GM18951 (cell line): Measurements from ENCODE around the gene CDCA7L.
"Not testable (repeated sequence)": the region's sequence is repeated elsewhere in the genome, so short reads cannot be mapped to it uniquely, and the experiment has no call there.

Experiments
- POLR2A ChIP-seq: IDR thresholded peaks from 4 replicates; pipeline ENCODE4 v1.6.1; 2011; ENCODE audit warnings: mild to moderate bottlenecking; ENCODE audit not compliant: insufficient read length, insufficient read depth; ENCODE audit errors: extremely low read depth
- in situ Hi-C: fragments of 300-500 bp; cut with MboI; formaldehyde crosslinking; loops from one replicate; pipeline ENCODE4 v1.12.0; 2022; ENCODE audit warnings: low sequenced_read_pairs, mixed read lengths, inconsistent platforms; ENCODE audit not compliant: unreplicated experiment

The CDCA7L gene

GRCh38 chr7:21939136-21939857 lies 6.4 kb downstream of the CDCA7L start:
- TF ChIP-seq POLR2A: no peak

GRCh38 chr7:21938463-21938862 lies 7.2 kb downstream of the CDCA7L start:
- no peak for TF ChIP-seq POLR2A
- in situ Hi-C loops: no loop called here

More at GRCh38 chr7:21939136-21939857, 6.4 kb downstream of the CDCA7L start:
- in situ Hi-C loops: no loop called here

GRCh38 chr7:21934808-21935207 lies 10.9 kb downstream of the CDCA7L start:
- TF ChIP-seq POLR2A: no peak
- in situ Hi-C loops: no loop called here

- in situ Hi-C loops: not testable (repeated sequence)
Measured at GRCh38 chr7:21933293-21933692, 12.4 kb downstream of the CDCA7L start.

- no peak for TF ChIP-seq POLR2A
- in situ Hi-C loops: no loop called here
Measured at GRCh38 chr7:21927693-21928092, 18.0 kb downstream of the CDCA7L start.

GRCh38 chr7:21926448-21926847 lies 19.3 kb downstream of the CDCA7L start:
- in situ Hi-C loops: no loop called here
- TF ChIP-seq POLR2A: no peak

- in situ Hi-C loops: no loop called here
- TF ChIP-seq POLR2A: no peak
Measured at GRCh38 chr7:21923658-21924057, 22.0 kb downstream of the CDCA7L start.

GRCh38 chr7:21922605-21923004 lies 23.1 kb downstream of the CDCA7L start:
- in situ Hi-C loops: no loop called here
- TF ChIP-seq POLR2A: no peak

GRCh38 chr7:21920936-21921335 lies 24.8 kb downstream of the CDCA7L start:
- TF ChIP-seq POLR2A: no peak
- in situ Hi-C loops: no loop called here

- no peak for TF ChIP-seq POLR2A
- in situ Hi-C loops: no loop called here
Measured at GRCh38 chr7:21918216-21918615, 27.5 kb downstream of the CDCA7L start.

- TF ChIP-seq POLR2A: no peak
- in situ Hi-C loops: no loop called here
Measured at GRCh38 chr7:21916629-21917028, 29.1 kb downstream of the CDCA7L start.

GRCh38 chr7:21916176-21916575 lies 29.5 kb downstream of the CDCA7L start:
- TF ChIP-seq POLR2A: no peak
- in situ Hi-C loops: no loop called here

GRCh38 chr7:21915140-21915539 lies 30.6 kb downstream of the CDCA7L start:
- in situ Hi-C loops: no loop called here
- TF ChIP-seq POLR2A: no peak

- TF ChIP-seq POLR2A: no peak
Measured at GRCh38 chr7:21914671-21915070, 31.0 kb downstream of the CDCA7L start.

More at GRCh38 chr7:21914671-21915070, 31.0 kb downstream of the CDCA7L start:
- in situ Hi-C loops: no loop called here
